HEK293 (cell line): Measurements from ENCODE around the gene RABEP2.

ENCODE experiments used
- CTCF ChIA-PET: fragments of 350-600 bp; formaldehyde crosslinking; extraction: SDS; loops from one replicate; lab custom pipeline; 2021; ENCODE audit warnings: antibody characterized with exemption; lab: Yijun Ruan, JAX
- POLR2A ChIA-PET: fragments of 300-600 bp; formaldehyde crosslinking; extraction: SDS; loops from one replicate; lab custom pipeline; 2020; ENCODE audit warnings: antibody characterized with exemption, inconsistent platforms; lab: Yijun Ruan, JAX
- H3K27ac ChIP-seq: fragments of 200-500 bp; sonication (Bioruptor generic); 2 replicates; pipeline ENCODE4 v1.5.1; 2014; ENCODE audit warnings: low read depth, low read length, control low read depth, inconsistent platforms; ENCODE audit errors: extremely low read depth
- H3K36me3 ChIP-seq, 2 experiments: fragments of 200-500 bp in 1 of 2; sonication (Bioruptor generic) in 1 of 2; 1 replicate in 1 of 2; 2 replicates in 1 of 2; pipeline ENCODE4 v1.5.1; 2014 to 2017; ENCODE audit warnings: inconsistent platforms in 2 of 2, low read length in 2 of 2; ENCODE audit not compliant: control insufficient read depth in 2 of 2, insufficient read depth in 1 of 2
- H3K4me1 ChIP-seq: fragments of 200-500 bp; sonication (Bioruptor generic); 2 replicates; pipeline ENCODE4 v1.5.1; 2014; ENCODE audit warnings: mild to moderate bottlenecking, low read length, inconsistent platforms; ENCODE audit not compliant: control insufficient read depth, insufficient read depth
- H3K4me3 ChIP-seq: 2 replicates; pipeline ENCODE4 v1.5.1; 2011; ENCODE audit warnings: low read depth, mild to moderate bottlenecking, control low read depth, low read length, moderate library complexity
- H3K9me3 ChIP-seq: fragments of 200-500 bp; sonication (Bioruptor generic); 2 replicates; pipeline ENCODE4 v1.5.1; 2014; ENCODE audit warnings: low read depth, low read length, inconsistent platforms; ENCODE audit not compliant: control insufficient read depth, insufficient read depth
- GLIS1 ChIP-seq: fragments of 450-650 bp; formaldehyde crosslinking; IDR thresholded peaks from 2 replicates; pipeline ENCODE4 v1.5.1; 2016; ENCODE audit warnings: missing biosample characterization, missing genetic modification characterization
- MEIS1 ChIP-seq: sonication (generic); formaldehyde crosslinking; IDR thresholded peaks from 2 replicates; pipeline ENCODE4 v1.8.1; 2022; ENCODE audit warnings: missing genetic modification reagents, mild to moderate bottlenecking, borderline replicate concordance
- SCRT2 ChIP-seq: fragments of 450-650 bp; formaldehyde crosslinking; IDR thresholded peaks from 2 replicates; pipeline ENCODE4 v1.5.1; 2016; ENCODE audit warnings: missing biosample characterization, missing genetic modification characterization
- SP3 ChIP-seq: fragments of 450-650 bp; formaldehyde crosslinking; IDR thresholded peaks from 2 replicates; pipeline ENCODE4 v1.5.1; 2016; ENCODE audit warnings: missing biosample characterization, missing genetic modification characterization
- ZFHX2 ChIP-seq: fragments of 450-650 bp; formaldehyde crosslinking; conservative IDR thresholded peaks from 2 replicates; pipeline ENCODE4 v1.5.1; 2016; ENCODE audit warnings: missing biosample characterization, missing genetic modification characterization
- ZNF132 ChIP-seq: fragments of 450-650 bp; formaldehyde crosslinking; IDR thresholded peaks from 2 replicates; pipeline ENCODE4 v1.5.1; 2017; ENCODE audit warnings: missing biosample characterization, missing genetic modification characterization, borderline replicate concordance
- ZNF157 ChIP-seq: fragments of 450-650 bp; formaldehyde crosslinking; IDR thresholded peaks from 2 replicates; pipeline ENCODE4 v1.5.1; 2016; ENCODE audit warnings: missing biosample characterization, missing genetic modification characterization
- ZNF184 ChIP-seq: fragments of 450-650 bp; IDR thresholded peaks from 2 replicates; pipeline ENCODE4 v1.5.1; 2018; ENCODE audit warnings: missing biosample characterization, mild to moderate bottlenecking, missing genetic modification characterization
- ZNF239 ChIP-seq: fragments of 450-650 bp; formaldehyde crosslinking; IDR thresholded peaks from 2 replicates; pipeline ENCODE4 v1.5.1; 2016; ENCODE audit warnings: missing biosample characterization, missing genetic modification characterization
- ZNF24 ChIP-seq: fragments of 450-650 bp; formaldehyde crosslinking; IDR thresholded peaks from 2 replicates; pipeline ENCODE4 v1.5.1; 2016; ENCODE audit warnings: missing biosample characterization, missing genetic modification characterization
- ZNF26 ChIP-seq: fragments of 450-650 bp; formaldehyde crosslinking; IDR thresholded peaks from 2 replicates; pipeline ENCODE4 v1.5.1; 2016; ENCODE audit warnings: missing biosample characterization, missing genetic modification characterization
- ZNF280D ChIP-seq: fragments of 450-650 bp; formaldehyde crosslinking; IDR thresholded peaks from 2 replicates; pipeline ENCODE4 v1.5.1; 2016; ENCODE audit warnings: missing biosample characterization, missing genetic modification characterization
- ZNF324 ChIP-seq: fragments of 450-650 bp; formaldehyde crosslinking; IDR thresholded peaks from 2 replicates; pipeline ENCODE4 v1.5.1; 2016; ENCODE audit warnings: missing biosample characterization, missing genetic modification characterization
- ZNF350 ChIP-seq: fragments of 450-650 bp; formaldehyde crosslinking; IDR thresholded peaks from 2 replicates; pipeline ENCODE4 v1.5.0; 2017; ENCODE audit warnings: missing biosample characterization, mild to moderate bottlenecking, missing genetic modification characterization
- ZNF37A ChIP-seq: fragments of 450-650 bp; IDR thresholded peaks from 2 replicates; pipeline ENCODE4 v1.5.1; 2018; ENCODE audit warnings: missing biosample characterization, missing genetic modification characterization
- ZNF544 ChIP-seq: fragments of 450-650 bp; formaldehyde crosslinking; IDR thresholded peaks from 2 replicates; pipeline ENCODE4 v1.5.0; 2017; ENCODE audit warnings: missing biosample characterization, missing genetic modification characterization
- ZNF580 ChIP-seq: fragments of 450-650 bp; formaldehyde crosslinking; IDR thresholded peaks from 2 replicates; pipeline ENCODE4 v1.5.1; 2016; ENCODE audit warnings: missing biosample characterization, missing genetic modification characterization
- ZNF747 ChIP-seq: fragments of 450-650 bp; formaldehyde crosslinking; IDR thresholded peaks from 2 replicates; pipeline ENCODE4 v1.5.1; 2016; ENCODE audit warnings: missing biosample characterization, missing genetic modification characterization
- ZNF768 ChIP-seq: fragments of 450-650 bp; formaldehyde crosslinking; IDR thresholded peaks from 2 replicates; pipeline ENCODE4 v1.5.1; 2018; ENCODE audit warnings: missing biosample characterization, mild to moderate bottlenecking, missing genetic modification characterization
- ZNF837 ChIP-seq: fragments of 450-650 bp; formaldehyde crosslinking; IDR thresholded peaks from 2 replicates; pipeline ENCODE4 v1.5.1; 2016; ENCODE audit warnings: missing biosample characterization, missing genetic modification characterization
- TF ChIP-seq, protein P1 (sequence below): fragments of 450-650 bp; formaldehyde crosslinking; IDR thresholded peaks from 2 replicates; pipeline ENCODE4 v1.5.1; 2016; ENCODE audit warnings: missing biosample characterization, missing genetic modification characterization
- TF ChIP-seq, protein P2 (sequence below): fragments of 450-650 bp; formaldehyde crosslinking; IDR thresholded peaks from 2 replicates; pipeline ENCODE4 v1.5.0; 2017; ENCODE audit warnings: missing biosample characterization, missing genetic modification characterization, borderline replicate concordance

Gene RABEP2

DNA sequence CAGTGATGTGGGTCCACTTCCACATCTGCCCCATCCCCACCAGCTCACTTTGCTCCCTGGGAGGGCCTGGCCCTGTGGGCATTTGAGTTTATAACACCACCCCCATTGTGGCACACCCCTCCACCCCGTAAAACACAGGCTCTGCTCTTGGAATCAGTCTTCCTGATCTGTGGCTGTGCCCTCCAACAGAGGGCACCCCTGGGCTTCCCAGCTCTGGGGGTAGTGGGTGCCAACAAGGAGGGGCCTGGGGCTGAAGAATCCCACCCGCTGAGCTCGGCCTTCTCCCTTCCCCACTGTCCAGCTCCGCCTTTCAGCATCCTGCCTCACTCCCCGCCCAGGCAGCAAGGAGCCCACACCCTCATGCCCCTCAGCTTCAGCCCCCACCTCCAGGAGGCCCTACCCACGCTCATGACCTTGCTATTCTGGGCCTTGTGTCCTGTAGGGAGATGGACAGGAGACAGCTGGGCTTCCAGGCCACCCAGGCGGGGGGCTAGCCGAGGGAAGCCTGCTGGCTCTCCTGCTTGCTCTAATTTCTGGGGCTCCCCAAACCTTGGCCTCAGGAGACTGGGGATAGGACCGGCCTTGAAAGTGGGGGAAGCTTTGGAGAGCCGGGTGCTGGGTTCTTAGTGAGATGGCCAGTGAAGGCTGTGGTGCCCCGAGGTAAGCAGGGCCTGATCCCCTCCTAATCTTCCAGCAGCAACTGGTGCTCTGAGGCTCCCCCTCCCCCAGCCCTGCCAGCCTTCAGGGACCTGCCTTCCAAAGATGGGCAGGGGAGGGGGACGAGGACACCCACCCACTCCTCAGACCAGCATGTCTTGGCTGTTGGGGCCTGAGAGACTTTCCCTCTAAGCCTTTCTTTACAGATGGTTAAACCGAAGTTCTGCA lies 49.7 kb downstream of the RABEP2 start (continued):
- TF ChIP-seq, protein P1, sequence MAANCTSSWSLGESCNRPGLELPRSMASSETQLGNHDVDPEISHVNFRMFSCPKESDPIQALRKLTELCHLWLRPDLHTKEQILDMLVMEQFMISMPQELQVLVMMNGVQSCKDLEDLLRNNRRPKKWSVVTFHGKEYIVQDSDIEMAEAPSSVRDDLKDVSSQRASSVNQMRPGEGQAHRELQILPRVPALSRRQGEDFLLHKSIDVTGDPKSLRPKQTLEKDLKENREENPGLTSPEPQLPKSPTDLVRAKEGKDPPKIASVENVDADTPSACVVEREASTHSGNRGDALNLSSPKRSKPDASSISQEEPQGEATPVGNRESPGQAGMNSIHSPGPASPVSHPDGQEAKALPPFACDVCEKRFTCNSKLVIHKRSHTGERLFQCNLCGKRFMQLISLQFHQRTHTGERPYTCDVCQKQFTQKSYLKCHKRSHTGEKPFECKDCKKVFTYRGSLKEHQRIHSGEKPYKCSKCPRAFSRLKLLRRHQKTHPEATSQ (tag by site-specific recombination) = no peak
- TF ChIP-seq SP3 (tag by site-specific recombination) (peak; percentile 29; the same call in 1 of the 2 replicates), ZNF580 (tag by site-specific recombination) (no peak), ZNF24 (tag by site-specific recombination) (no peak), ZNF837 (tag by site-specific recombination) (no peak), ZFHX2 (tag by site-specific recombination) (peak; percentile 53), SCRT2 (tag by site-specific recombination) (0 out of 2 replicates have a peak, but pooled peaks have one; percentile 25)

GRCh38 chr16:28874406-28874805 lies 50.6 kb downstream of the RABEP2 start:
- H3K27ac ChIP-seq = no peak overlapping the region
- no peaks in the 10 kb centered on the region for H3K9me3 ChIP-seq
- TF ChIP-seq GLIS1 (no peak), ZNF747 (tag by site-specific recombination) (no peak), ZNF324 (tag by site-specific recombination) (no peak), ZNF280D (tag by site-specific recombination) (no peak)
- TF ChIP-seq, protein P2, sequence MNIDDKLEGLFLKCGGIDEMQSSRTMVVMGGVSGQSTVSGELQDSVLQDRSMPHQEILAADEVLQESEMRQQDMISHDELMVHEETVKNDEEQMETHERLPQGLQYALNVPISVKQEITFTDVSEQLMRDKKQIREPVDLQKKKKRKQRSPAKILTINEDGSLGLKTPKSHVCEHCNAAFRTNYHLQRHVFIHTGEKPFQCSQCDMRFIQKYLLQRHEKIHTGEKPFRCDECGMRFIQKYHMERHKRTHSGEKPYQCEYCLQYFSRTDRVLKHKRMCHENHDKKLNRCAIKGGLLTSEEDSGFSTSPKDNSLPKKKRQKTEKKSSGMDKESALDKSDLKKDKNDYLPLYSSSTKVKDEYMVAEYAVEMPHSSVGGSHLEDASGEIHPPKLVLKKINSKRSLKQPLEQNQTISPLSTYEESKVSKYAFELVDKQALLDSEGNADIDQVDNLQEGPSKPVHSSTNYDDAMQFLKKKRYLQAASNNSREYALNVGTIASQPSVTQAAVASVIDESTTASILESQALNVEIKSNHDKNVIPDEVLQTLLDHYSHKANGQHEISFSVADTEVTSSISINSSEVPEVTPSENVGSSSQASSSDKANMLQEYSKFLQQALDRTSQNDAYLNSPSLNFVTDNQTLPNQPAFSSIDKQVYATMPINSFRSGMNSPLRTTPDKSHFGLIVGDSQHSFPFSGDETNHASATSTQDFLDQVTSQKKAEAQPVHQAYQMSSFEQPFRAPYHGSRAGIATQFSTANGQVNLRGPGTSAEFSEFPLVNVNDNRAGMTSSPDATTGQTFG = no peak
- TF ChIP-seq, all 188 proteins: peak for 0
- ChIA-PET CTCF (interaction anchor here (0.6 to 3.3 kb wide), 8 partner anchors 10 to 102 kb away, joined by 3 to 14 read pairs (median 4); partner anchors contain the start of gene SH2B1), POLR2A (interaction anchor here (1.6 to 2.5 kb wide), 2 partner anchors 10 kb away, joined by 8 to 13 read pairs; partner anchors contain the start of gene SH2B1)
- Histone ChIP-seq H3K4me3 (no peak overlapping the region), H3K4me1 (peaks cover 8% of the 10 kb centered on the region), H3K36me3 (peaks cover 11 to 49% of the 10 kb centered on the region in 2 experiments; a peak in 2 of 3 replicates)

DNA sequence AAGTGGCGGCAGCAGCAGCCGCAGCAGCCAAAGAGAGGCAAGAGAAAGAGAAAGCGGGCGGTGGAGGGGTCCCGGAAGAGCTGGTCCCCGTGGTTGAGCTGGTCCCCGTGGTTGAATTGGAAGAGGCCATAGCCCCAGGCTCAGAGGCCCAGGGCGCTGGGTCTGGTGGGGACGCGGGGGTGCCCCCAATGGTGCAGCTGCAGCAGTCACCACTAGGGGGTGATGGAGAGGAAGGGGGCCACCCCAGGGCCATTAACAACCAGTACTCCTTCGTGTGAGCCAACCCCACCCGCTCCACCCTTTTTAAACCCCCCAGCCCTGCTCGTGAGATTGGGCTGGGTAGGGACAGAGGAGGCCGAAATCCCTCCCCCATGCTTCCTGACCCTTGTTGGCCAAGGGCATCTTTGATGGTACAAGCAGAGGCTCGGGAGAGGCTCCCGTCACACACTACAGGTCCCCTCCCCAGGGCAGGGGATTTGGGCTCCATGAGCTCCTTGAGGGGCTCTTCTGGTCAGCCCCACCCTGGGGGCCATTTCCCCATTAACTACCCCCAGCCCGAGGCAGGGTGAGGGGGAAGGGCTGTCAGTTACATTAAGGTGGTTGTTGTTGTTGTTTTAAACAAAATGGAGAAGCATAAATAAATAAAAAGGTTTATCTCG lies 51.4 kb downstream of the RABEP2 start:
- no peaks in the 10 kb centered on the region for H3K9me3 ChIP-seq
- ChIA-PET CTCF (interaction anchor here (0.5 to 3.4 kb wide), 10 partner anchors 9 to 102 kb away, joined by 3 to 19 read pairs (median 3); partner anchors contain the start of genes RABEP2 and SH2B1), POLR2A (interaction anchor here (1.6 kb wide), 1 partner anchor 10 kb away, joined by 8 read pairs; the partner anchor contains the start of gene SH2B1)
- H3K36me3 ChIP-seq = peaks cover 14 to 57% of the 10 kb centered on the region in 2 experiments; a peak in 2 of 3 replicates
- no peak overlapping the region for H3K4me3 ChIP-seq
- no peak overlapping the region for H3K27ac ChIP-seq
- peaks cover 2% of the 10 kb centered on the region for H3K4me1 ChIP-seq
- no peak for TF ChIP-seq ZNF132 (tag by site-specific recombination)
- TF ChIP-seq ZNF26 = no peak
- TF ChIP-seq ZNF544 = no peak
- no peak for TF ChIP-seq MEIS1 (CRISPR knock-in tag)
- no peak for TF ChIP-seq ZNF747 (tag by site-specific recombination)
- TF ChIP-seq ZNF350 (tag by site-specific recombination) = no peak
- TF ChIP-seq ZNF184 (tag by site-specific recombination) = no peak
- TF ChIP-seq ZNF768 (tag by site-specific recombination) = no peak
- TF ChIP-seq ZNF157 (tag by site-specific recombination) = no peak
- TF ChIP-seq ZNF37A (tag by site-specific recombination) = no peak
- TF ChIP-seq ZNF24 (tag by site-specific recombination) = no peak
- no peak for TF ChIP-seq ZNF239
